BJ (cell line): ENCODE measurements around the gene PRPF40A. TPM values are rescaled to one million over a fixed set of nuclear protein-coding genes. Genes with fewer than 3 reads are reported as not detected.

Experiments used
- CTCF ChIA-PET: fragments of 350-600 bp; formaldehyde crosslinking; extraction: SDS; loops from one replicate; lab custom pipeline; 2021; ENCODE audit warnings: antibody characterized with exemption, inconsistent platforms; lab: Yijun Ruan, JAX
- POLR2A ChIA-PET: fragments of 300-600 bp; sonication (Branson Sonifier 250); formaldehyde crosslinking; extraction: SDS; loops from one replicate; lab custom pipeline; 2021; ENCODE audit warnings: antibody characterized with exemption; lab: Charles Lee
- DNase-seq: peaks from one replicate; pipeline ENCODE4 v3.0.0-alpha.2; 2011; ENCODE audit warnings: low read depth
- H3K27me3 ChIP-seq: 2 replicates; pipeline ENCODE4 v1.6.0; 2011; ENCODE audit warnings: low read length; ENCODE audit not compliant: control insufficient read depth, insufficient read depth
- H3K36me3 ChIP-seq: 2 replicates; pipeline ENCODE4 v1.5.1; 2011; ENCODE audit warnings: low read length; ENCODE audit not compliant: control insufficient read depth, insufficient read depth
- H3K4me3 ChIP-seq: 2 replicates; pipeline ENCODE4 v1.5.1; 2011; ENCODE audit warnings: low read depth, mild to moderate bottlenecking, control low read depth, low read length
- CTCF ChIP-seq: IDR thresholded peaks from 2 replicates; pipeline ENCODE4 v1.5.1; 2011; ENCODE audit warnings: low read depth, mild to moderate bottlenecking, control low read depth, inconsistent platforms, low read length, moderate library complexity; ENCODE audit not compliant: insufficient read depth
- polyA plus RNA-seq: library from polyadenylated mRNA; depleted of rRNA; stranded (reverse); fragments of >200 nt; gene quantifications from 2 replicates; pipeline ENCODE4 v1.2.3, GENCODE V29; 2011

The PRPF40A gene
- polyA plus RNA-seq, 1 experiment: 135 TPM

GRCh38 chr2:152657043-152657442 lies 60.2 kb downstream of the PRPF40A start:
- Histone ChIP-seq H3K4me3 (no peak overlapping the region), H3K27me3 (no peaks in the 10 kb centered on the region), H3K36me3 (peaks cover 6% of the 10 kb centered on the region)
- ChIA-PET CTCF (no interaction called here), POLR2A (no interaction called here)
- no peak for DNase-seq
- TF ChIP-seq CTCF: no peak

- CTCF ChIA-PET: interaction anchor here (1.9 kb wide), 1 partner anchor 20 kb away, joined by 4 read pairs; no protein-coding TSS in a partner anchor
- no peaks in the 10 kb centered on the region for H3K27me3 ChIP-seq
- peaks cover 4% of the 10 kb centered on the region for H3K36me3 ChIP-seq
- POLR2A ChIA-PET: no interaction called here
- no peak for TF ChIP-seq CTCF
- DNase-seq: no peak
- no peak overlapping the region for H3K4me3 ChIP-seq
These were observed 61.4 kb downstream of the PRPF40A start for GRCh38 chr2:152655880-152656279.

GRCh38 chr2:152651834-152652233 lies 65.4 kb downstream of the PRPF40A start:
- ChIA-PET CTCF (no interaction called here), POLR2A (no interaction called here)

GRCh38 chr2:152650768-152651371 lies 66.4 kb downstream of the PRPF40A start:
- ChIA-PET POLR2A (no interaction called here), CTCF (no interaction called here)
- Histone ChIP-seq H3K4me3 (no peak overlapping the region), H3K36me3 (peaks cover 1% of the 10 kb centered on the region; the same call in 1 of the 2 replicates), H3K27me3 (no peaks in the 10 kb centered on the region)
- TF ChIP-seq CTCF: no peak
- no peak for DNase-seq

More at GRCh38 chr2:152651834-152652233, 65.4 kb downstream of the PRPF40A start:
- no peak overlapping the region for H3K4me3 ChIP-seq
- no peak for TF ChIP-seq CTCF
- H3K27me3 ChIP-seq: no peaks in the 10 kb centered on the region
- no peak for DNase-seq
- peaks cover 1% of the 10 kb centered on the region; the same call in 1 of the 2 replicates for H3K36me3 ChIP-seq

GRCh38 chr2:152649997-152650396 lies 67.3 kb downstream of the PRPF40A start:
- no peak overlapping the region for H3K4me3 ChIP-seq
- no peak for TF ChIP-seq CTCF

More at GRCh38 chr2:152649997-152650396, 67.3 kb downstream of the PRPF40A start:
- DNase-seq: no peak
- H3K27me3 ChIP-seq: no peaks in the 10 kb centered on the region
- ChIA-PET CTCF (no interaction called here), POLR2A (no interaction called here)
- no peaks in the 10 kb centered on the region for H3K36me3 ChIP-seq
